MM.1S (cell line): ENCODE measurements around the gene HYAL2.

Source experiments
- EZH2 ChIP-seq: fragments of 300-600 bp; sonication (generic); optimal IDR thresholded peaks from 2 replicates; pipeline ENCODE3; 2017; ENCODE audit warnings: low read depth, mild to moderate bottlenecking, antibody characterized with exemption, low read length, mixed read lengths
- TF ChIP-seq, protein P1 (sequence below): fragments of 300-600 bp; sonication (generic); IDR thresholded peaks from 2 replicates; pipeline ENCODE4 v1.5.1; 2016; ENCODE audit warnings: antibody characterized with exemption, low read length, mixed read lengths

DNA sequence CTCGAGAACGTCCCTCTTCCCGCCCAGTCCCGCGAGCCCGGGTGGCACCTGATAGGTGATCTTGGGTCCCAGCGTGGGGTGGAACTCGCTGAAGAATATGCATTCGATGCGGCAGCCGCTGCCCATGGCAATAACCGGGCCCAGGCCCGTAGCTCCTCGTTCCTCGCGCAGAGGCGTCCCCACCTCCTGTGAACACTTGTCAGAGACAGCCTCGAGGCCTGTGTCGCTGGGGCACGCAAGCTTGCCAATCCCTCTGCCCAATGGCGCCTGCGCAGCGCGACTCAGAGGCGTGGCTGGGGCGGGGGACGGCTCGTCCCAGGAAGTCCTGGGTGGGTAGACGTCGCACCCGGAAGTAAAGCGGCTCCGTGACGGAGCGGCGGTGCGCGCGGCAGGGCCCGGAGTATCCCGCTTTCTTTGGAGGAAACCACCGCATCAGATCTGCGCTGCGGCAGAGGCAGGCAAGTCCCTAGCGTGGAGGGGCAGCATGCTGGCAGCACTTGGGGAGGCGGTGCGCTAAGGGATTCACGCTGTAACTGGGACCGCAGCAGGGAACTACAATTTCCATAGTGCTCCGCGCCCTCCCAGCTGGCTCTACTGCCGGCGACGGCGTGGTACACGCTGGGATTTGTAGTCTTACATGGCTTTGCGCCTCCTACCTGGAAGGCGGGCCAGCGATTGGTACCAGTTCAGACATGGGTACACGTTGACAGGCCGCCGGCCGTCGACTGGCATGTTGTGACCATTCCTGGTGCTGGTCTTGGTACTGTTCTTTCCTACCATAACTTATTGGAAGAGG, 28.2 kb upstream of the HYAL2 start, which contains the start of the genes CYB561D2 and NPRL2:
- TF ChIP-seq, protein P1, sequence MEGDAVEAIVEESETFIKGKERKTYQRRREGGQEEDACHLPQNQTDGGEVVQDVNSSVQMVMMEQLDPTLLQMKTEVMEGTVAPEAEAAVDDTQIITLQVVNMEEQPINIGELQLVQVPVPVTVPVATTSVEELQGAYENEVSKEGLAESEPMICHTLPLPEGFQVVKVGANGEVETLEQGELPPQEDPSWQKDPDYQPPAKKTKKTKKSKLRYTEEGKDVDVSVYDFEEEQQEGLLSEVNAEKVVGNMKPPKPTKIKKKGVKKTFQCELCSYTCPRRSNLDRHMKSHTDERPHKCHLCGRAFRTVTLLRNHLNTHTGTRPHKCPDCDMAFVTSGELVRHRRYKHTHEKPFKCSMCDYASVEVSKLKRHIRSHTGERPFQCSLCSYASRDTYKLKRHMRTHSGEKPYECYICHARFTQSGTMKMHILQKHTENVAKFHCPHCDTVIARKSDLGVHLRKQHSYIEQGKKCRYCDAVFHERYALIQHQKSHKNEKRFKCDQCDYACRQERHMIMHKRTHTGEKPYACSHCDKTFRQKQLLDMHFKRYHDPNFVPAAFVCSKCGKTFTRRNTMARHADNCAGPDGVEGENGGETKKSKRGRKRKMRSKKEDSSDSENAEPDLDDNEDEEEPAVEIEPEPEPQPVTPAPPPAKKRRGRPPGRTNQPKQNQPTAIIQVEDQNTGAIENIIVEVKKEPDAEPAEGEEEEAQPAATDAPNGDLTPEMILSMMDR = no peak
- no peak for TF ChIP-seq EZH2
